Central memory CD4-positive, alpha-beta T cell (primary cell): Measurements from ENCODE around the gene SATL1.
"Not testable (repeated sequence)": the region's sequence is repeated elsewhere in the genome, so short reads cannot be mapped to it uniquely, and the experiment has no call there.

ENCODE experiments used
- DNase-seq: peaks from one replicate; pipeline ENCODE4 v3.0.0; 2022

SATL1 gene

DNA sequence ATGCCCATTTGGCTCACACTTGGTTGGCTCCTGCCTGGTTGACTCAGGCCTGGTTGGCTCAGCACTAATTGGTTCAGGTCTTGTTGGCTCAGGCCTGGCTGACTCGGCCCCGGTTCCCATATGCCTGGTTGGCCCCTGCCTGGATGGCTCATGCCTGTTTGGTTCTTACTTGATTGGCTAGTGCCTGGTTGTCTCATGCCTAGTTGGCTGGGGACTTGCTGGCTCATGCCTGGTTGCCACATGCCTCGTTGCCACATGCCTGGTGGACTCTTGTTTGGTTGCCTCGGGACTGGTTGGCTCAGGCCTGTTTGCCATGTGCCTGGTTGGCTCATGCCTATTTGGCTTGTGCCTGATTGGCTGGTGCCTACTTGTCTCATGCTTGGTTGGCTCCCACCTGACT, 136.2 kb downstream of the SATL1 start:
- no peak for DNase-seq

DNA sequence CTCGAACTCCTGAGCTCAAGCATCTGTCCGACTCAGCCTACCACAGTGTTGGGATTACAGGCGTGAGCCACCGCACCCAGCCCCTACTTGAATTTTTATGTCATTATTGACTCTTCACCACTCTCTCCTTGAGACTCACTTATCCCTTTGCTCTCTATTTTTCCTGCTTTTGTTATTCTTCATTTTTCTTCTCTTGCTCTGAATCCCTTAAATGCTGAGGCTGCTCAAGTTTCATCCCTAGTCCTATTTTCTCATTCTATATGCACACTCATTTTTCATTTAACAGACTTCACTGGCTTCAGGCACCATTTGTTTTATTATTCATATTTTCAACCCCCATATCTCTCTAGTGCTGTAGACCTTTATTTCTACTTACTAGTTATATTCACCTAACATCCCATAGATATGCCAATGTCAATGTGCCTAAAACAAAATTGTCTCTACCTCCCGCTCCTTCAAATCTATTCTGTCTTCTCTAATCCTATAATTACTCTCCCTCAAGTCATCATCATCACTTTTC, 154.2 kb downstream of the SATL1 start:
- no peak for DNase-seq

DNA sequence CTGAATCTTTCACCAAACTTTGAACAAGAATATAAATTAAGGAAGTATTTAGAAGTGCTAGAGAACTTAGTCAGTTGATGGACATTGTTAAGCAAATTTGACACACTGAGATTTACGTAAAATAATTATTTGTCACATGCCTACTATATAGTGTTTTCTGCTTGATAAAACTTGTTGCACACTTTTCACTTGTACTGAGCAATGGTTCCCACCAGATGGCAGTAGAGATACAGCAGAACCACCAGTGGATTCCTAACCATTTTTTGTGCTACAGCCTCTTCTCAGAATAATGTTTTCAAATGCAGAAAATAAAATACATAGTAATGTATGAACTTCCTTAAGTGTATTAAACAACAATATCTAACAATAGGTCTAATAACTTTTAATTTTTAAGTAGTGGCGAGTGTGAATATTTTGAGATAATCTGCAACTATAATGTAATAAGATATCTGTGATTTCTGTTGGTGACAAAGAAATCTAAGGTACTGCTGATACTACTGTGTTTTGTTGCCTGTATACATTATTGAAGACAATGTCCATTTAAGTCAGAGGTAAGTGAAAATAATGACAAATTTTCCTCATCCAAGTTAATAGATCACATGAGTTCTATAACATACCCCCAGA, 158.7 kb downstream of the SATL1 start:
- DNase-seq = peak; percentile 15

DNA sequence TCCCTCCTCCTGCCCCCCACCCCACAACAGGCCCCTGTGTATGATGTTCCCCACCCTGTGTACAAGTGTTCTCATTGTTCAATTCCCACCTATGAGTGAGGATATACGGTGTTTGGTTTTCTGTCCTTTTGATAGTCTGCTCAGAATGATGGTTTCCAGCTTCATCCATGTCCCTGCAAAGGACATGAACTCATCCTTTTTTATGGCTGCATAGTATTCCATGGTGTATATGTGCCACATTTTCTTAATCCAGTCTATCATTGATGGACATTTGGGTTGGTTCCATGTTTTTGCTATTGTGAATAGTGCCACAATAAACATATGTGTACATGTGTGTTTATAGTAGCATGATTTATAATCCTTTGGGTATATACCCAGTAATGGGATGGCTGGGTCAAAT, 166.3 kb downstream of the SATL1 start:
- DNase-seq = not testable (repeated sequence)

DNA sequence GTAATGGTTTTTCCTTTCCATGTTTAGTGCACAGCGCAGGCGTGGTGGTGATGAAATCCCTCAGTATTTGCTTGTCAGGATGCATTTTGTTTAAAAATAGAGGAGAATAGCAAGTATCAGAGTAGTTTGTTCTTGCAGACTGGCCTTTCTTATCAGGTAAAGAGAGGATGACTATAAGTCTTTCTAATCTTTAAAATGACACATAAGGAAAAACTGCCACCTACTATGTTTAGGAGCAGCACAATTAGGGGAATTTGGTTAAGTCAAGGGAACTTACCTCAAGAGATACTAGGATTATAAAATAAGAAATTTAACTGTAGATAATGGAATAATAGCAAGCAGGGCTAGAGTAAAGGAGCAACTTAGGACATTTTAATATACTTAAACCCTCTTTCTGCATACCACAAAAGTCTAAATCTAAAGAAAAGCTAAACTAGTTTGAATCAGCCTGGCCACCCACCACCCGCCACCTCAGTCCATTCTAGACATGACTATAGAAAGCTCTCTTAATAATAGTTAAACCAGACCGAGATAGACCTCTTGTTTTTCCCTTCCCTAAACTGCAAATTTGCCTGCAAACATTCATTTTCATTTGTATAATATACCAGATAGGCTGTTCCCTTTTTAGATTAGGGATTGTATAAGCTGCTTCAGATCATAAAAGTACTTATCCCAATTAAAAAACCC, 177.9 kb downstream of the SATL1 start:
- DNase-seq = no peak

DNA sequence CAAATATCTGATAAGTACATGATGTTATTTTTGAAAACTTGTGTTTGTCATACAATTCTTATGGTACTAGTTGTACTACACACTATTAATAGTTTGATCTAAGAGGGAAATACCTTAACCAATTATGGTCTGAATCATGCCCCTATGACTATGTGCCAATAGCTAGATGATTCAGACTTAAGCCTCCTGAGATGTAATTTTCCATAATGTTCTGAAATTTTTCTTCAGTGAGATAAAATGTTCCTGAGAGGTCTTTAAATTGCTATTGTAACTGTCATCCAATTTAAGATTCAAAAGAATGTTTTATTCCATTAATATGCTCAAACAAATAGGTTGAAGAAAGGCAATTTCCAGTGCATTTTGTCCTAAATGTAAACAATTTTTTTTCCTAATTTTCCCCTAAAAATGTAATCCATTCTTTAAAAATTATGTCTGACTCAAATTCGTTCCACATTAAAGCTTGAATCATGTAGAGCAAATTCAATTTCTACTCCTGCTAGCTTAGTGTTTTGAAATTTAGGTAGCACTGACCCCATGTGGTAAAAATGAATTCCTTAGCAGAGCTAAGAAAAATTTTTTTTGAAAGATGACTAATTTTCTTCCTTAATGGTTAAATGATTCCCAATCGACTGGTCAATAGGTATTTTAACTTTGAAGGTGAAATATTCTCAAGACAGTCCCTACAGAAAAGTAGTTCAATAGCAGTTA, 190.8 kb downstream of the SATL1 start:
- DNase-seq = no peak

DNA sequence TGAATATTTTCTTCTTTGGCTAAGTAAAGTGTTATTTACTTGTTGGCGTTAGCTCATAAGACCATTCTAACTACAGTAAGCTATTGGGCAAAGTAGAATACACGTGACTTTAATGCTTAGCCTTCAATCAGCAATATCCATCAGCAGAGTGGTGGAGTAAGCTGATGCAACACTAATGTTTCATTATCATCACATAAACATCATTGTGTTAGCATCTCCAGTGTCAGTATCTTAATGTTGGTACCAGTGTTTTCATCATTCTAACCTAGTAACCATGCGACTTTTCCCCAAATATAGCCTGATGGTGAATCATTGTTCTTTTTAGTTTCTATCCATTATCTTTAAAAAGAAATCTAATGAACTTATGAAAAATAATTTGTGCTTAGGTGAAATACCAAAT, 191.4 kb downstream of the SATL1 start:
- no peak for DNase-seq

DNA sequence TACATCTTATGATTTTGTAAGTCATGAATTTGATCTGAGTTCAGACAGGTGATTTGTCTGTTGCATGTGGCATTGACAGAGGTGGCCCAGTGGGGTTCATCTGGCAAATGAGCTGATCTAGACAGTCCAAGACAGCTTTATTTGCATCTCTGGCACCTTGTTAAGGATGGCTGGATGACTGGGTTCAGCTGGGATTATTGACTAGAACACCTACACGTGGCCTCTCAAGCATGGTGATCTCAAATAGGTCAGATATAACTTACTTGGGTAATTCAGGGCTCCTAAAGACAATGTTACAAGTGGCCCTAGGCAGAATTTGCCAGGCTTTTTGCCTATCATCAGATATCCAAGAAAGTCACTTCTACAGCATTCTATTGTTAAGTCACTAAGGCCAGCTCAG, 192.0 kb downstream of the SATL1 start:
- DNase-seq = no peak
